Stimulated activated CD4-positive, alpha-beta T cell treated with anti-CD3 and anti-CD28 coated beads, Interleukin-4, amount 100 ng/mL, for 4 hours (primary cell): Measurements from ENCODE around the gene MED31.
"Not testable (repeated sequence)": the region's sequence is repeated elsewhere in the genome, so short reads cannot be mapped to it uniquely, and the experiment has no call there.

ENCODE experiments used
- DNase-seq, 2 experiments: peaks; one replicate each; pipeline ENCODE4 v3.0.0-alpha.2; 2020

Gene MED31

GRCh38 chr17:6676802-6677157, 25.4 kb upstream of the MED31 start:
- DNase-seq: no peak

GRCh38 chr17:6675201-6675825, 23.9 kb upstream of the MED31 start:
- DNase-seq: no peak

- DNase-seq: no peak
Observed at GRCh38 chr17:6674586-6674985, 23.2 kb upstream of the MED31 start.

- no peak for DNase-seq
Observed at GRCh38 chr17:6671431-6671830, 20.0 kb upstream of the MED31 start.

GRCh38 chr17:6670999-6671398, 19.6 kb upstream of the MED31 start:
- DNase-seq: no peak

- no peak for DNase-seq
Observed at GRCh38 chr17:6670571-6670970, 19.2 kb upstream of the MED31 start.

GRCh38 chr17:6669479-6670212, 18.2 kb upstream of the MED31 start:
- no peak for DNase-seq

- DNase-seq: no peak
Observed at GRCh38 chr17:6668727-6669425, 17.5 kb upstream of the MED31 start.

GRCh38 chr17:6668219-6668618, 16.8 kb upstream of the MED31 start:
- DNase-seq: no peak

GRCh38 chr17:6667516-6667915, 16.1 kb upstream of the MED31 start:
- DNase-seq: no peak

GRCh38 chr17:6666557-6666956, 15.2 kb upstream of the MED31 start:
- DNase-seq: no peak

GRCh38 chr17:6666077-6666521, 14.7 kb upstream of the MED31 start:
- peak; percentile 32 to 45 for DNase-seq

GRCh38 chr17:6663200-6663599, 11.8 kb upstream of the MED31 start:
- not testable (repeated sequence) for DNase-seq

- DNase-seq: no peak
Observed at GRCh38 chr17:6661464-6661848, 10.1 kb upstream of the MED31 start.

- DNase-seq: no peak
Observed at GRCh38 chr17:6660805-6661463, 9.5 kb upstream of the MED31 start.

GRCh38 chr17:6660101-6660500, 8.7 kb upstream of the MED31 start:
- DNase-seq: no peak

GRCh38 chr17:6658411-6658810, 7.0 kb upstream of the MED31 start:
- DNase-seq: not testable (repeated sequence)

- DNase-seq: no peak
Observed at GRCh38 chr17:6657633-6658287, 6.4 kb upstream of the MED31 start.

GRCh38 chr17:6656797-6657632, 5.6 kb upstream of the MED31 start:
- peak; percentile 51 to 52 for DNase-seq

- not testable (repeated sequence) for DNase-seq
Observed at GRCh38 chr17:6655732-6656361, 4.4 kb upstream of the MED31 start.
